ENCODE results near the gene ASIC4.

GRCh38 chr2:219514196-219514761 is at the start of gene ASIC4:
- TF ChIP-seq CTCF (IDR thresholded peaks at IDR 0.05) (no peak), POLR2A (IDR thresholded peaks at IDR 0.05) (no peak), POLR2AphosphoS5 (IDR thresholded peaks at IDR 0.05) (no peak), EP300 (IDR thresholded peaks at IDR 0.05; ENCODE audit: low read depth) (no peak)

Data from transverse colon (tissue), 4 donors.